ENCODE data around the gene MMP2. TPM values are rescaled to one million over a fixed set of nuclear protein-coding genes. Genes with fewer than 3 reads are reported as not detected.

Gene MMP2
- total and polyA plus RNA-seq, 3 donors from 2014 or later = 50.9 to 250 (median 111) TPM

DNA sequence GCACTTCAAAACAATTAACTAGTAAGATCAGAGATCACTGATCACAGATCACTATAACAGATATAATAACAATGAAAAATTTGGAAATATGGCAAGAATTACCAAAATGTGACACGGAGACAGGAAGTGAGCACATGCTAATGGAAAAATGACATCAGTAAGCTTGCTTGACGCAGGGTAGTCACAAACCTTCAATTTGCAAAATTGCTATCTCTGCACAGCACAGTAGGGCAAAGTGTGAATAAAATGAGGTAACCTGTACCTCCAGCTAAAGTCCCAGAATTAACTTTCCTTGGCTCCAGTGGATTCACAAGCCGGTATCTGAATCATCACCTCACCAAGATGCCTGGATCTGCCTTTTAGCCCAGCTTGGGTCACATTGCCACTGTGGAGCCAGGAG, 4.2 kb upstream of the MMP2 start:
- H3K9me3 ChIP-seq = no peaks in the 10 kb centered on the region
- peaks cover 15% of the 10 kb centered on the region for H3K4me1 ChIP-seq
- no peak overlapping the region for H3K4me3 ChIP-seq
- WGBS, 2 donors = 93 to 96% methylated on average over 3 of the region's 3 CpGs
- no peak overlapping the region for H3K27ac ChIP-seq
- TF ChIP-seq POLR2A (IDR thresholded peaks at IDR 0.05) (no peak), CTCF (IDR thresholded peaks at IDR 0.05) (no peak)
- no peaks in the 10 kb centered on the region for H3K27me3 ChIP-seq
- no peaks in the 10 kb centered on the region for H3K36me3 ChIP-seq (ENCODE audit: low read depth, missing control alignments)
- intact Hi-C loops (cut with DNase I; ENCODE audit: low total_unique reads) = no loop called here
- no peak for DNase-seq

DNA sequence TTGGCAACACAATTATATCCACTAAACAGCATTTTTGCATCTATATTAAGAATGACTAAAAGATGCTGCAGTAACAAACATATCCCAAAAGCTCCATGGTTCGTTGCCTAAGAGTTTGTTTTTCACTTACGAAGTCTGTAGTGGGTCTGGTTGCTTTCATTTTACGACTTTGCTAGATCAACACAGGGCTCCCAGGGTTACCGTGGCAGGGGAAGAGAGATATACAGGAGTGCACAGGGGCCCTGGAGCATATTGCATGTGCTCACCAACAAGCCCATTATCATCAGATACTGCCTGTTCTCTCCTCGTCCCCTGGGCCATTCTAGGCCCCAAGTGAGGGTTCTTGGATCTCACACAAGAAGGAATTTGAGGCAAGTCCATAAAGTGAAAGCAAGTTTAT, 3.1 kb upstream of the MMP2 start:
- Histone ChIP-seq H3K4me1 (peaks cover 21% of the 10 kb centered on the region), H3K36me3 (ENCODE audit: low read depth, missing control alignments) (no peaks in the 10 kb centered on the region), H3K4me3 (no peak overlapping the region), H3K27me3 (no peaks in the 10 kb centered on the region), H3K27ac (peak overlapping the region; percentile 39 to 69), H3K9me3 (no peaks in the 10 kb centered on the region)
- TF ChIP-seq POLR2A (IDR thresholded peaks at IDR 0.05) = no peak
- TF ChIP-seq CTCF (IDR thresholded peaks at IDR 0.05) = no peak
- intact Hi-C loops (cut with DNase I; ENCODE audit: low total_unique reads) = no loop called here
- DNase-seq = peak; percentile 53
- WGBS, 2 donors = 52 to 55% methylated on average over 5 of the region's 5 CpGs

- no peaks in the 10 kb centered on the region for H3K9me3 ChIP-seq
- no peaks in the 10 kb centered on the region for H3K36me3 ChIP-seq (ENCODE audit: low read depth, missing control alignments)
- TF ChIP-seq CTCF (IDR thresholded peaks at IDR 0.05) = no peak
- TF ChIP-seq POLR2A (IDR thresholded peaks at IDR 0.05) = no peak
- no peak overlapping the region for H3K4me3 ChIP-seq
- H3K4me1 ChIP-seq = peaks cover 26% of the 10 kb centered on the region
- WGBS, 2 donors = 53 to 70% methylated on average over 6 of the region's 6 CpGs
- DNase-seq = peak; percentile 56
- intact Hi-C loops (cut with DNase I; ENCODE audit: low total_unique reads) = no loop called here
- H3K27ac ChIP-seq = peak overlapping the region; percentile 39 to 69
- no peaks in the 10 kb centered on the region for H3K27me3 ChIP-seq
Observed at GRCh38 chr16:55476625-55477533, 2.1 kb upstream of the MMP2 start.

GRCh38 chr16:55477736-55478135, 1.3 kb upstream of the MMP2 start:
- no peaks in the 10 kb centered on the region for H3K27me3 ChIP-seq
- 54 to 86% methylated on average over 3 of the region's 3 CpGs for WGBS, 2 donors

More at GRCh38 chr16:55477736-55478135, 1.3 kb upstream of the MMP2 start:
- H3K27ac ChIP-seq = peak overlapping the region in 1 of 2 donors; percentile 69
- intact Hi-C loops (cut with DNase I; ENCODE audit: low total_unique reads) = no loop called here
- no peak overlapping the region for H3K4me3 ChIP-seq
- H3K9me3 ChIP-seq = no peaks in the 10 kb centered on the region
- TF ChIP-seq CTCF (IDR thresholded peaks at IDR 0.05) = no peak
- TF ChIP-seq POLR2A (IDR thresholded peaks at IDR 0.05) = no peak
- no peaks in the 10 kb centered on the region for H3K36me3 ChIP-seq (ENCODE audit: low read depth, missing control alignments)
- no peak for DNase-seq
- H3K4me1 ChIP-seq = peaks cover 29% of the 10 kb centered on the region
